Left hindlimb (tissue), 1 donor: ENCODE measurements around the gene POLE.

Source experiments
- DNase-seq: peaks from one replicate; pipeline ENCODE4 v3.0.0-alpha.2; 2018

Gene POLE

DNA sequence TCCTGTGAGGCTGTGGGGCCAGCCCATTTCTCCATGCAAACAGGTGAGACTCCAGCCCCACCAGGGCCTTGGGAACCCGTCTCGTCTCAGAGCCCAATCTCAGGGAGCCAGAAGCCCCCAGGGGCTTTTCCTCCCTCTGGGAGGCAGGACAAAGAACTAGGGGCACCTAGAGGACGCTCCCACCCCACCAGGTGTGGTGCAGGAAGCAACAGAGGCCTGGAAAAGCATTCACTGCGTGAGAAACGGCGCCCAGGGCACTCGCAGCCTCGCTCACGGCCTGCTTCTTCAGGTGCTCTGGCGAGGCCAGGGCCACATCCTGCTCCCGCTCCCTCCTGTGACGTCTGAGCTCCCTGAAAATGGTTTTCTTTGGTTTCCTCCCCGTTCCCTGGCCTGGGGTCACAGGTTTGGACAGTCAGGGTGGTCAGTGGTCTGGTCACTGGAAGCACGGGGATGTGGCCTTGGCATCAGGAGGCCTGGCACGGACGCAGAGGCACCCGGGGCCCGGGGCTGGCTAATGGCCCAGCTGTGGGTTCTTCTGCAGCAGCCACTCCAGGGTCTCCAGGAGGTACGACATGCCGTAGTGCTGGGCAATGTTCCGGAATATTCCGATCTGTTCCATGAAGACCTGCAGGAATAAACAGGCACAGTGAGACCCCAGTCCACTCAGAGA, 62.8 kb downstream of the POLE start:
- no peak for DNase-seq

DNA sequence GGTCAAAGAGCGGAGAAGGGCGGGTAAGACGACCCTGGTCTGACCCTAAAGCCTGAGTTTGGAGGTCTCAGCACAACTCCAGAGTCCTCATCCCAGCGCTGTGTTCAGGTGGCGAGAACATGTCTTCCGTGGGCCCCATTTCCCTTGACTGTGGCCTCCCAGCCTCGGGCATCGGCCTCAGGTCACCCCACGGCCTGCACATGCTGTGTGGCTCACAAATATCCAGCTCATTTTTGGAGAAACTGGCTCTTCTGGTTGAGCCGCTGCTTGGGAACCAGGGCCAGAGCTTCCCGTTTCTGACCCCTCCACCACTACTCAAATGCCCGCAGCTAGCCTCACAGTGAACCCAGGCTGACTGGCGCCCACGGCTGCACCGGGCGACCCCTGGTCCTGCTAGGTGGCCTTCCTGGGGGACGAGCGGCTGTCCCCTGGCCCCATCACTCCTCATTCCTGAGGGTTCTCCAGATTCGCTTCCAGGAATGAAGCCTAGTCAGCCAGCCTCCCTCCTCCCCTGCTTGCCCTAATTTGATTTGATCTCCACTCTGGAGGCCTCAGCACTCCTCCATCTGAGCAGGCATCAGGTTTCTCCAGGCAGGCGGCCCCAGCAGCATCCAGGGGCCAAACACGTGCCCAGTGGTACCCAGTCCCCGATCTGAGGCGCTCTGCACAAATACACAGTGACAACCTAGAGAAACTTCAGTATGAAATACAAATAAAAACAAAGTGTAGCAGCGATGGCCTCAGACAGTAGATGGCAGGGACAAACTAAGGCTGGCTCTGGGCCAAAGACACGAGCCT, 63.9 kb downstream of the POLE start:
- no peak for DNase-seq

DNA sequence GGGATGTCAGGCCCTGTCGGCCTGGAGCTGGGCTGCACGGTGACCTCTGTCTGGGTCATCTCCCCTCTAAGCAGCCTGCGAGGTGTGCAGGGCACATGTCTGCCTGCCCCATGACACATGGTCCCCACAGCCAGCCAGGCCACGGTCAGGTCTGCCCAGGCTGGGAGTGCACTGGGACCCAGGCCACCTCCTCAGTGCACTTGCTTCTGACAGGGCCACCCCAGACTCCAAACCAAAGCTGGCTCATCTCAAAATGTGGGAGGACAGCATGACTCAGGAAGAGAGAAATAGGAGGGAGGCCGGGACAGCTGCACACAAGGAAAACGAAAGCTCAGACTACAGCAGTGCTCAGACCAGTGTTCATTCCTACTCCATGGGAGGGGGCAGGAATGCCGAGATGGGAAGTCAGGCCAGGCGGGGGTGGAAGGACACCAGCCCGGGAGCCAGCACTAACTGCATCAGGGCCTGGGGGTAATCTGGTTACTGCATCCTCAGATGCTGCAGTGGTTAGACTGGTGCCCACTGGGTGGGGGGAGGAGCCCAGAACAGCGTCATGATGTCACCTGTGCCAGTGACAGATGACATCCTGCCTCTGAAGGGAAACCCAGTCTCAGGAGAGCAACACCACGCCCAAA, 64.6 kb downstream of the POLE start:
- no peak for DNase-seq

DNA sequence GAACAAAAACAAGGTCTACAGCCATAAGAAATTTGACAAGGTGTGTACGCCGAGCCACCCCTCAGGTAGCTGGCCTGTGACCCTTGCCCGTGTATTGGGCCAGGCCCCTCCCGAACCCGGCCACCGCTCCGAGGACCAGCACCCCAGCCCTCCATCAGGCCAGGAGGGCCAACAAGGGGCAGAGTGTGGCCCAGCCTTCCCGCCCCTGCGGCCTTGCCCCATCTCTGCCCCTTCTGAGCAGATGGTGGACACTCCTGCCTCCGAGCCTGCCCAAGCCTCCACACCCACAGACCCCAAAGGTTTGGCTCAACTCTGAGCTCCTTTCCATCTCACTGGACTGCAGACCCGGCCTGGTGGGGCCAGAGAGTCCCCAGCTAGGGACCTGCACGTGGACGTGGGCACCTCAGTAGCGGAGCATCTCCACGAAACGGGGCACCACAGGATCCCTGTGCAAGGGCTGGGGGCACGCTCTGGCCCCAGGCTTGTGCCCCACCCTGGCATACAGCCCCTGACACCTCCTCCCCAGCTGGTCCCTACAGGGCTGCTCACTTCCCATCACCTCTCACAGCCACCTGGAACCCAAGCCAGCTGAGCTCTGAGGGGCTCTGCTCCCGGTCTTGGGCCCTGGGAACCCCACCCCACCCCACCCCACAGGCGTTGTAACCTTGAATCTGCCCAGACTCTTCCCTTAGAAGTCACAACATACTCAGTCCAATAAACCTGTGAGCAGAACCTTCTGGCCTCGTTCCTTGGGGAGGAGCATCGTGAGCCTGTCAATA, 65.3 kb downstream of the POLE start:
- no peak for DNase-seq

DNA sequence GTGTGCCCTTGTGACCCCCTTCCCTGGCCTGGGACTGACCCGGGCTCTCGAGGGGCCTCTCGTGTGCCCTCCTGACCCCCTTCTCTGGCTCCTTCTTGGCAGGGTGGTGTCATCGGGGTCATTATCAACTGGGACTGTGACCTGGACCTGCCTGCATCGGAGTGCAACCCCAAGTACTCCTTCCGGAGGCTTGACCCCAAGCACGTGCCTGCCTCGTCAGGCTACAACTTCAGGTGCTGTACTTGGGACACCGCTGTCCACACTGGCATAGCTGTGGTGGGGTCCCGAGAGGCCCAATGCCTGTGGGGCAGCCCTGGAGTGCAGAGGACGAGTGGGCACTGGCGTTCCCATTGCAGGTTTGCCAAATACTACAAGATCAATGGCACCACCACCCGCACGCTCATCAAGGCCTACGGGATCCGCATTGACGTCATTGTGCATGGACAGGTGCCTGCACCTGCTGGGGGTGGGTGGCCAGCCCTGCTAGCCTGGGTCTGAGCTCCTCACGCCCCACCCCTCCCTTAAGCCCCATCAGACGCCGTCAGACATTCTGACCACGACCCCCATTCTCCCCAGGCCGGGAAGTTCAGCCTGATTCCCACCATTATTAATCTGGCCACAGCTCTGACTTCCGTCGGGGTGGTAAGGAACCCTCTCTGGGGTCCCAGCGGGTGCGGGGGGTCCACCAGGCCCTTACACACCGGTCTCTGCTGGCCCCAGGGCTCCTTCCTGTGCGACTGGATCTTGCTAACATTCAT, 66.1 kb downstream of the POLE start:
- DNase-seq = no peak

DNA sequence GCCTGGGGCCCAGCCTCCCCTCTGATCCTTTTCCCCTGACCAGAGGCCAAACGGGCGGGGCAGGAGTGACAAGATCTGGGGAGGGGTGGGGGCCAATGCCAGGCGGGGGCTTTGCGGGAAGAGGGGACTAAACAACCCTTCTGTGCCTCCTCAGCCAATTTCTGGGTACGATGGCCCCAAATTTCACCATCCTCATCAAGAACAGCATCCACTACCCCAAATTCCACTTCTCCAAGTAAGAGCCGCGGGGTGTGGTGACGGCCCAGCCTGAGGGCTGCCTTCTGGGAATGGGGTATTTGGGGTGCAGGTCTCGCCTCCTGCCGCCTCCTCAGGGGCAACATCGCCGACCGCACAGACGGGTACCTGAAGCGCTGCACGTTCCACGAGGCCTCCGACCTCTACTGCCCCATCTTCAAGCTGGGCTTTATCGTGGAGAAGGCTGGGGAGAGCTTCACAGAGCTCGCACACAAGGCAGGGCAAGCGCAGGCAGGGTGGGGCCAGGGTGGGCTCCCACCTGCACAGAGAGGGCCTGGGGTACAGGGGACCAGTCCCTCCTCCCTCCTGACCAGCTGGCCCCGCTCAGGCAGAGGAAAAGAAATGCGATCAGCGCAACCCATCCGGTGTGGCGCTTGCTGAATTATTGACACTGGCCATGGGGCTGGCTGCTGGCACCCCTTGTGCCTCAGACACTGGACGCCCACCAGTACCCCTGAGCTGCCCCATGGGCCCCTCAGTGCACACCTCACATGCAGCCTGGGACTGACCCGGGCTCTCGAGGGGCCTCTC, 66.8 kb downstream of the POLE start:
- DNase-seq = no peak

DNA sequence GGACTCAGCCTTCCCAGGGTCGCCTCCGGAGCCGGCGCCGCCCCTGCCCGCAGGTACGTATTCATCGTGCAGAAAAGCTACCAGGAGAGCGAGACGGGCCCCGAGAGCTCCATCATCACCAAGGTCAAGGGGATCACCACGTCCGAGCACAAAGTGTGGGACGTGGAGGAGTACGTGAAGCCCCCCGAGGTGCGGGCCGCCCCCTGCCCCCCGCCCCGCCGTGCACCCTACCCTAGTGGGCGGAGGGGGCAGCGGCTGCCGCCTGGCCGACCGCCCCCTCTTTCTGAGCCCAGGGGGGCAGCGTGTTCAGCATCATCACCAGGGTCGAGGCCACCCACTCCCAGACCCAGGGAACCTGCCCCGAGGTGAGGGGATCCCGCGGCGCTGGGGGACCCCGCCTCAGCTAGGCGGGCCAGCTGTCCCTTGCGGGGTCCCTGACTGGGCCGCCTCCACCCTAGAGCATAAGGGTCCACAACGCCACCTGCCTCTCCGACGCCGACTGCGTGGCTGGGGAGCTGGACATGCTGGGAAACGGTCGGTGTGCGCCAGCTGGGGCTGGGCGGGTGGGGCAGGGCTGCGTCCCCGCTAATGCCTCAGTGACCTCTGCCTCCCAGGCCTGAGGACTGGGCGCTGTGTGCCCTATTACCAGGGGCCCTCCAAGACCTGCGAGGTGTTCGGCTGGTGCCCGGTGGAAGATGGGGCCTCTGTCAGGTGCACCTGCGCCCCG, 67.6 kb downstream of the POLE start:
- no peak for DNase-seq

DNA sequence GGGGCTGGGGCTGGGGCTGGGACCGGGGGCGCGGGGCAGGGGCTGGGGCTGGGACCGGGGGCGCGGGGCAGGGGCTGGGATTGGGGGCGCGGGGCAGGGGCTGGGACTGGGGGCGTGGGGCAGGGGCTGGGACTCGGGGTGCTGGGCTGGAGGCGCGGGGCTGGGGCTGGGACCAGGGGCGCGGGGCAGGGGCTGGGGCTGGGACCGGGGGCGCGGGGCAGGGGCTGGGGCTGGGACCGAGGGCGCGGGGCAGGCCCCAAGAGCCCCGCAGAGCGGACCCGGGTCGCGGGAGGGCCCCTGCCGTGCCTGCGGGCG, 68.1 kb downstream of the POLE start:
- DNase-seq = no peak

DNA sequence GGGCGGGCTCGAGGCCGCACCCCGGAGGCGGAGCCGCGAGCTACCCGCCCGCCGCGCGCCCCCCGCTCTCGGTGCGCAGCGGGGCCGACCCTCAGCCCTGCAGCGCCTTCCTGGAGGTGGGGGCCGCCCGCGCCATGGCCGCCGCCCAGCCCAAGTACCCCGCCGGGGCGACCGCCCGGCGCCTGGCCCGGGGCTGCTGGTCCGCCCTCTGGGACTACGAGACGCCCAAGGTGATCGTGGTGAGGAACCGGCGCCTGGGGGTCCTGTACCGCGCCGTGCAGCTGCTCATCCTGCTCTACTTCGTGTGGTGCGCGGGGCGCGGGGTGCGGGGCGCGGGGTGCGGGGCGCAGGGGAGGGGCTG, 68.5 kb downstream of the POLE start, which contains the start of gene P2RX2:
Gene P2RX2, plus strand, starts transcription at position 94 of the 361 bp plus-strand sequence. Its CDS starts 41 bp downstream, at position 135.
- DNase-seq = no peak

DNA sequence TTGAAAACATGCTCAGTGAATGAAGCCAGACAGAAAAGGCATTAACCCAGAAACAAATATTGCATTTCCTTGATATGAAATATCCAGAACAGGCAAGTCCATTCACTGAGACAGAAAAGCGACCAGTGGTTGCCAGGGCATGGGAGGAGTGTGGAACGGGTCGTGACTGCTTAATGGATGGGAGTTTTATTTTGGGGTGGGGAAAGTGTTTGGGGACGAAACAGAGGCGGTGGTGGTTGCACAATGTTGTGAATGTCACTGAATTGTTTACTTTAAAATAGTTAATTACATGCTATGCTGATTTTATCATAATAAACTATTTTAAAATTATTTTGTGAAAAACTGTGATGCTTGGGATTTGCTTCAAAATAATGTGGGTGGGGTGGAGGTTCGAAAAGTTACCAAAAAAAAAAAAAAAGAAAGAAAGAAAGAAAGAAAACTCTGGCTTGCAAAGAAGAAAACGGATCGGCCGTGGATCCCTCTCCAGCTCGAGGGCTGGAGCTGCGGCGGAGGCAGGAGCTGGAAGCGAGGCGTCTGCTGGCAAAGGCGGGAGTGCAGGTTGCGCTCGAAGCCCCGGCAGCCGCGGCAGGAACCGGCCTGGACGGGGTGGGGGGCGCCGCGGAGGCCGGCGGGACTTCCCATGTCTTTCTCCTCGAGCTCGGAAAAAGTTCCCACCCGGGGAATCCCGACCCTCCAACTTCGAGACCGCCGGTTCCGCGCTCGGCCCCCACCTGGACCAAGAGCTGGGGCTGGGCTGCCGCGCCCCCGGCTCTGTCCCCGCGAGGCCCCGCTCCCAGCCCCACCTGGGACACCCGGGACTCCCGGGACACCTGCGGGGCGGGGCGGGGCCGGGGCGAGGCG, 69.1 kb downstream of the POLE start:
- no peak for DNase-seq

DNA sequence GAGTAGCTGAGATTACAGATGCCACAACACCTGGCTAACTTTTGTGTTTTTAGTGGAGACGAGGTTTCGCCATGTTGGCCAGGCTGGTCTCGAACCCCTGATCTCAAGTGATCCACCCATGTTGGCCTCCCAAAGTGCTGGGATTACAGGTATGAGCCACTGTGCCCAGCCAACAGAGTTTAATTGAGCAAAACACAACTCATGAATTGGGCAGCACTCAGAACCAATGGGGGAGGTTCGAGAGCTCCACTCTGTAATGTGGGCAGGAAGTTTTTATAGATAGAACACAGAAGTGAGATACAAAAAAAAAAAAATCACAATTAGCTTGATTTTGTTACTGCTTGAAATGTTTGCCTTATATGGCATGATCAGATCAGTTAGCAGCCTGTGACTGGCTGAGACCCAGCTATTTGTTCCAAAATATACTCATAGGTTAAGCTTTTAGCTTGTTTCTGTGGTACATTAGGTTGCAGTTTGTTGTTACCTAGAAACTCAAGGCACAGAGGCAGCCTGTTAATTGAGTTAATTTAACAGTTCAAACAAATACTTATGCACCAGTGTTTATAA, 69.9 kb downstream of the POLE start:
- DNase-seq = no peak

DNA sequence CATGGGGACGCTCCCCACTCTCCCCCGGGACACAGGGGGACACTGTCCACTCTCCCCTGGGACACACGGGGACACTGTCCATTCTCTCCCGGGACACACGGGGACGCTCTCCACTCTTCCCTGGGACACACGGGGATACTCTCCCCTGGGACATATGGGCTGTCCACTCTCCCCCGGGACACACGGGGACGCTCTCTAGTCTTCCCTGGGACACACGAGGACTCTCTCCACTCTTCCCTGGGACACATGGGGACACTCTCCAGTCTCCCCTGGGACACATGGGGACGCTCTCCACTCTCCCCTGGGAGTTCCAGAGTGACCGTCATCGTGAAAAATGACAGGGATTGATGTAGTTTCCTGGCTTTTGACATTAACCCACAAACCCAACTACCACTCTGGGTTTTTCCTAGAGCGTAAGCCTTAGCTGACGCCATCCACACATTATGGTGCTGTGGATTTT, 71.5 kb downstream of the POLE start:
- no peak for DNase-seq

DNA sequence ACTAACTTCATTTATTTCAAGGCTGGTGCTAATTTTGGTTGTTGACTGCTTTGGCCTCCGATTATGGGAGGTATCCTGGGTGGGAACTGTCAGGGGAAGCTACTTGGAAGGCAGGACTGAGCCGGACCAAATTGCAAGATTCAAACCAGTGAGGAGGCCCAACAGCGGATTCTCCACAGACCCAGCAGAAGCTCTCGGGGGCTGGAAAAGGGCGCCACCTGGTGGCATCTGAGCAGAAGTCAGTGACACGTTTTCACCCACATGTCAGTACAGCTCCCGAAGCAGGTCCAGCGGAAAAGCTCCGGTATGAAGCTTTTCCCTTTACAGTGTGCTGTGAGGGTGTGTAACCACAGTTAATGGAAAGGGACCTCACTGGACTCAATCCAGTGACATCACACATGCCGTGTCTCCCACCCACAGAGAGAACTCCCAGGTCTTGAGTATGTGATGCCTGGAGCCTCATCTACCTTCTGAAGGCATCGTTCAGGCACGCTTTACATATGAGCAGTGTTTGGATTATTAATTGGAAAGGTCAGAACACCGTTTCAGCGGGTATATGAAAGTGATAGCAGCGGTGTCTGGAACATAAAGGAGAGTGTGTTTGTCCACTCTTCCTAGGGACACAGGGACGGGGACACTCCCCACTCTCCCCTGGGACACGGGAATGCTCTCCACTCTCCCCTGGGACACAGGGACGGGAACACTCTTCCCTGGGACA, 72.1 kb downstream of the POLE start:
- peak; percentile 83 for DNase-seq

DNA sequence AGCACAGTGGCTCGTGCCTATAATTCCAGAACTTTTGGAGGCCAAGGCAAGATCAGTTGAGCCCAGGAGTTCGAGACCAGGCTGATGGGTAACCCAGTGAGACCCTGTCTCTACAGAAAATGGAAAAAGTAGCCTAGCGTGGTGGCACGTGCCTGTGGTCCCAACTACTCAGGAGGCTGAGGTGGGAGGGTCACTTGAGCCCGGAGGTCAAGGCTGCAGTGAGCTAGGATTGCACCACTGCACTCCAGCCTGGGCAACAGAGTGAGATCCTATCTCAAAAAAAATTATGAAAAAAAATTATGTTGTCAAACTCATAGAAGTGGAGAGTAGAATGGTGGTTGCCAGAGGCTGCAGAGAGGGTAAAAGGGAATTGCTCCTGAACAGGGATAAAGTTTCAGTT, 73.1 kb downstream of the POLE start:
- no peak for DNase-seq

DNA sequence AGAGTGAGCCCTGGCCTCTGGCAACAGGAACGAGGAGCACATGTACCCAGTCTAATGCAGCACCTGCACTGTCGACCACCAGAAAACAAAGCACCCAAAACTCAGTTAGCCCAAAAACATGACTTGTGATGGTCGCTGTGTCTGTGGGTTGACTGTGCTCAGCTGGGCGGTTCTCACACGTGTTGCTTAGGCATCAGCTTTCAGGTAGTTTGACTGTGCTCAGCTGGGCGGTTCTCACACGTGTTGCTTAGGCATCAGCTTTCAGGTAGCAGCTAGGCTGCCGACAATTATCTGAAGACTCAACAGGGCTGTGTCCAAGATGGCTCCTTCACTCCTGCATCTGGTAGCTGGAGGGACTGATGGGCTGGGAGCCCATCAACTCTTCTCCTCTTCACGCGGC, 75.5 kb downstream of the POLE start:
- DNase-seq = no peak

DNA sequence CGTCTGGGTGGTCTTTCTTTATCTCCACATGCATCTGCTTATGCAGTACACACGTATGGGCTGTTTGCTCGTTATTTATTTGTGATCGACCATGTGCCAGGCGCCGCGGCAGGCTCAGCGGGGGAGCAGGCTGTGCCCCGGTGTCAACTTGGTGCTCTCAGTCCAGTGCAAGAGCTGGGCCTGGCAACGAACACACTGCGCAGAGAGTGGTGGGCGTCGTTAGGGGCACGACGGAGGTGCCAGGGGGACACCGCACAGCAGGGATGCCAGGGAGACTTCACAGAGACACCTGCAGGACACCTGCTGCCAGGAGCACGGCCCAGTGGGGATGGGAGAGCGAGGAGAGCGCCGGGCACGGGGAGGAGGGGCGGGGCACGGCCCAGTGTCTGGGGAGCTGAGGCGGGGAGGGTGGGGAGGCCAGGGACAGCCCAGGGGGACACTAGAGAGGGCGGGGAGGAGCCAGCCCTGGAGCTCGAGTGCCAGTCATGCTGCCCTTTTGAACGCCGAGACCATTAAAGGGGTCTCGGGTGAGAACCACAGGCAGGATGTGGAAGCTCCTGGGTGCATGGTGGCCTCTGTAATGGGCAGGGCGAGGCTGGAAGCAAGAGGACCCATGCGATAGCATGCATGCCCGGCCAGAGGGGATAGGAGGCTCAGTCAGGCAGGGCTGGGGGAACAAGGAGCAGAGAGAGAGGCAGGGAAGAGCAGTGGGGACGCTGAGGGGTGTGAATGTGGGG, 76.1 kb downstream of the POLE start:
- no peak for DNase-seq

DNA sequence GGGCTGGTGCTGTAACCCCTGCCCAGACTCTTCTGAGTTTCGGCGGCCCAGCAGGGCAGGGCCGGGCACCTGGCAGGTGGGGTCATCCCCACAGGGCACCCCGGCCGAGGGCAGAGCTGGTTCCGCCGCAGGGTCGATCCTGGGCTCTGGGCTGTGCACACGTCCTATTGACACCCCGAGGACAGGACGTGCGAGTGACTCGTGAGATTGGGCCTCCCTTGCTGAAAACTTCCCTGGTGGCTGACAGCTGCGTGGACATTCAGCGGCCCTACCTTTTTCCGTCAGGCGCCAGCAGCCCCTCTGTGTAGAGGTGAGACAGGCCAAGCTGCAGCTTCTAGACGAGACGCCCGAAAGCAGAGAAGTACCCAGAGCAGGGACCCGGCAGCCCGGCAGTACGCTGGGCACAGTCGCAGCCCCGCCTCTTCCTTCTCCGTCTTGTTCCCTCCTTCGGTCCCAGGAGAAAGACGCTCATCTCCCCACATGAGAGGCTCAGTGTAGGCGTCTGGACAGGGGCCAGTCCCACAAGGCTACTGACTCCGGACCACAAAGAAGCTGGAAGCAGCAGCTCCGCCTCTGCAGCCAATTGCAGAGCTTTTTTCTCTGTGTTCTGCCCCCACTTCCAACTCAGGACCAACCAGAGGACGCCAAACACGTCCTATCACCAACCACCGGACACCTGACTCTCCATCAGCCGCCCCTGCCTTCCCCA, 76.9 kb downstream of the POLE start, which contains the start of gene LRCOL1:
Gene LRCOL1, minus strand, starts transcription at position 532 of the 709 bp plus-strand sequence. CDS start 4,331 bp downstream, outside the sequence.
- DNase-seq = peak; percentile 78
